HG02970 (cell line): Measurements from ENCODE around the gene GPC3.

Experiments
- ATAC-seq: cut with Tn5 transposase; IDR thresholded peaks from one replicate; pipeline ENCODE4 v1.9.1; 2021; ENCODE audit warnings: mild to moderate bottlenecking, moderate library complexity, moderate number of reproducible peaks; ENCODE audit not compliant: unreplicated experiment, low FRiP score

GPC3 gene

DNA sequence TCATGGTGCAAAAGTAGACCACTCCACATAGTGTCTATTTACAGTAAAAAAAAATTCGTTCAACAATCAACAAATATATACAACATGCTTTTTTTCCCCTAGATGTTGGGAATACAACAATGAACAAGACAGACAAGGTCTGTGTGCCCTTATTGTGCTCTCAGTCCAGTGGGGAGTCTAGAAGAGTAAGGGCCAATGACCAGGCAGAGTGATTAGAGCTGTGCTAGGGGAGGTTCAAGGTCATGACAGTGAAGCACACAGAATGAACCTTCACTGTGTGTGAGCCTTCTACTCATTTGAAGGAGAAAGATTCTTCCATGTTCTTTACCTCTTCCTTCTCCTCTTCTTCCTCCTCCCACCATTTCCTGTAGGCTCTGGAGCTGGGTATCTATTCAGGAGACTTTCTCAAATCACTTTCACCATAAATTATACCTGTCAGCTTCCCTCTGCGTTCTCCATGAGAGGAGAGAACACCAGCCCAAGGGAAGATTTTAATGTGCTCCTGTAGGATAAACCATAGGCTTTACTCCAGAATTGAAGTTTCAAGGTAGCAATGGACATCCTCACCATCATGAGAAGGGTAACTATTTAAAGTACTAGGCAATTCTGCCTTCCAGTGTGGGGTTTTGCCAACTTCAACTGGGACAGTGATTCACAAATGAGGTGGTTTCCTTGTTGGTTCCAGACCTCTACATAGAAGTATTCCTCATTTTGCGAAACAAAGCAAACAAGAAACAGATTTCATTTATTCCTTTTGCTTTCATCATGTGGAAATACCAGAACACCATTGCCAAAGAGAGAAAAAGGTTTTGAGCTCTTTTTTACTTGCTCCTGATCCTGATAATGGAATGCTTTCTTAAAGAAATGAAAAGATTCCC is 323.2 kb downstream of the GPC3 start:
- ATAC-seq: no peak

DNA sequence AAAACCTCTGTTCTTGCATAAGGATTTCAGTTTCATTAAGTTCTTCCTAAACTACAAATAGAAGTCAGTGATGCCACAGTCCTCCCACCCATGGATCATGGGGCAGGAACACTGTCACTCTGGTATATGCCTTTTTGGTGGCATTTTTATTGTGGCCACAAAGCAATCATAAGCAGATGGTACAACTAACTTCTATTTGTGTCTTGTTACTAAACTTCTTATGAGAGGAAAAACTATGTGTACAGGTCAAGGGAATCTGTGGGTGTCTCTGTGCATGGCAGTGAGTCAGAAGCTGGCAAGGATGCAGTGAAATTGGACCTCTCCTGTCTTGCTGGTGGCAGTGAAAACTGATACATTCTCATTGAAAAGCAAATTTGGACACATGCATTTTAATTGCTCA is 325.1 kb downstream of the GPC3 start:
- ATAC-seq: no peak

DNA sequence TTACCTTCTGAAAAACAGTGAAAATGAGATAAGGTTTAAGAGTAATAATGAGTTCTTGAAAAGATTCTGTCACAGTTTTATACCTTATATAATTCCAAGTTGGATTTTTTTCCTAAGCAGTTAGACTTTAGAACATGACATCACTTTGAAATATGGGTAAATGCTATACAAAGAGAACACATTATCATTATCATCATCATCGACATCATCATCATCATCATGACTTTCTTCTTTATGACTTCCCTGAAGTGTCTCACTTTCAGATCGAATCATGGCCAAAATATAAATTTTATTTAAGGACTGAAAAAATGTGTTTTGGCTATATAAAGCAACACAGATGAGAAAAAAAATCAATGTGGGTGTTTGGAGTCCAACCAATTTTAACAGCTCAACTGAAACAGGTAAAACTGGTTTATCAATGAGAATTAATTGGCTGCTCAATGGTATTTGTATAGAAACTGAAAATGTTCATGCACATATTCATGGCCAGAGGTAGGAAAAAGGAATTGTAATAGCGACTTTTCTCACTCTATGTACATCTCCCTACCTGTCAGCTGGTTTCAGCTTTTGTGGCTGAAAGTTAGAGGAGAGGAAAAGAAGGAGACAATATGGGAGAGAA is 327.0 kb downstream of the GPC3 start:
- ATAC-seq: no peak

DNA sequence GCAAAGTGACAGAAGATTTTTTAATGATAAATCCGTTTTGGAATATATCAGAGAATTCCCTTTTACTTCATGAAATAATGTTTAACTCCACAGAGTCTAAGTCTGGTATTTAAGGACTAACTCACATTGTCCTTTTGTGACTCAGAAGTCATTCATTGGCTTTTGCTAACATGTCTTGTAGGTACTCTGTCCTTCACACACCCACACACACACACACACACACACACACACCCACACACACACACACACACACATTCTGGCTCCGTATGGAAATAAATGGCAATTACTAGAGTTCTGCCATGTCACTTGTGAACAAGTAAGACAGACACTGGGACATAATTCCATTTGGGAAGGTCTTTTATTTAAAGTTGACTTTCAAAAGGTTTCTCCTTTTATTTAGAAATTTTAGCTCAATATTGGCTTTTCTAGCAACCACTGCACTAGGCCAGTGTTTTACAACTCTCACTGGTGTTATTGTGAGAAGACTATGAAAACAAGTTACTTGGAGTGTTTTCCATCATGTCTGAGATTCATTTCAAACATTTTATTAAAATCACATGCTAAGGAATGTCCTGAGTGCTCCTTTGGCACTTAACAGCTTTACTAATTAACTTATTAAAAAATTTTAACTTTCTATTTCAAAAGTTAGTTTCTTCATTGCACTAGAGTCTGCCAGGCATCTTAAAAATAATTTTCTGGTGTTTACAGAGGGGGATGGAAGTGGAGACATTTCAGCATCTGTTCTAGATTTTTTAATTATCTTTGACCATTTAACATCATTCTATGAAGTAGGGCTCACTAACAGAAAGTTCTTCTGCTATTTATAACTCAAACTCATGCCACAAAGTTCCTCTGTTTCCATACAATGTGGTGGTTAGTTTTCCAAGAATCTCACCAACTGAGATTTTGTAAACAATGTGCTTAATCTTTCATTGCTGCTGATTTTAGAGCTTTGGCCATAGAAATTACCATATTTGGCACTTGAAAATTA is 329.8 kb downstream of the GPC3 start:
- no peak for ATAC-seq

DNA sequence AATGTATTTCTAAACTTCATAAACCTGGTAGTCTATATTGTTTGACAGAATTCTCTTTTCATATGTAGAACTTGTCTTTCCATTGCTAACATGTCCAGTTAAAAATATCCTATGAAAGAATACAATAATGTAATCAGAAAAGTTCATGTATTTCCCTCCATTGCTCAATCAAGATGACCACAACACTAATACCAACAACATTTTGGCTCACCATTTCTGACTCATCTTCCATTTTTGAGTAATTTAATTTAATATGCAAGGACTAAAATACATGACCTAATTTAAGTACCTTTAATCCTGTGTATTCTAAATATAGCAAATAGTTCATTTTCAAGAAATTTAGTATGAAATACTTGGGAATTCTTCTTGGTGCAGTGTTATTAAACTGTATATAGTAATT is 330.6 kb downstream of the GPC3 start:
- no peak for ATAC-seq

DNA sequence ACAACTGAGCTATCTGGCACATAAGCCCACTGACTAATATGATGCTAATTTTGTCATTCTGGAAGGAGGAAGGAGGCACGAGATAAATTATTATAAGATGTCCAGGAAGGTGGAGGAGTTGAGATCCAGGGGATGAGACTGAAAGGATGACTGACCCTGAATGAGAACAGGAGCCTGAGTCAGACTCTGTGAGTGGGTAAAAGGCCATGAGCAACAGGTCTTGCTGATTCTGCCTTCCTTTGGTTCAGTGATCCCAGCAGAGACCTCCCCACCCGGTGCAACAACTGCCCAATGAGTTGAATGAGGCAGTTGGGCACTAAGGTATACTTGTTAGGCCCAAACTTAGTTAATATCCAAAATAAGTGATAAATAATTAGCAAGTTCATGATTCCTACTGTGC is 332.0 kb downstream of the GPC3 start:
- ATAC-seq: no peak

DNA sequence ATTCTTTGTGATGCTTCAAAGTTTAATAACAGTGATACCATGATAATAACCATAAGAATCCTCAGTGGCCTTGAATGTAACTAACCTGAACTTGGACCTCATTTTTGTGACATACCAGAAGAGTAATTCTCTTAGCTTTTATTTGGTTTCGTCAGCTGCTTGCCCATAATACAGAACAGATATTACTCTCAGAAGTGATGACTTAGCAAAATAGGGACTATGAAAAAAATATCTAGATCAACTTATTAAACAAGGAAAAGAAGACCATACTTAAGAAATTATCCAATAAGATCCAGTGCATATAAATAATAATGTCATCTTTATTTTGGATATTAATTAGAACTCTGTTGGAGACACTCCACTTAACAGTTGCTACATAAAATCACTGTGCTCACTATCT is 333.2 kb downstream of the GPC3 start:
- no peak for ATAC-seq

DNA sequence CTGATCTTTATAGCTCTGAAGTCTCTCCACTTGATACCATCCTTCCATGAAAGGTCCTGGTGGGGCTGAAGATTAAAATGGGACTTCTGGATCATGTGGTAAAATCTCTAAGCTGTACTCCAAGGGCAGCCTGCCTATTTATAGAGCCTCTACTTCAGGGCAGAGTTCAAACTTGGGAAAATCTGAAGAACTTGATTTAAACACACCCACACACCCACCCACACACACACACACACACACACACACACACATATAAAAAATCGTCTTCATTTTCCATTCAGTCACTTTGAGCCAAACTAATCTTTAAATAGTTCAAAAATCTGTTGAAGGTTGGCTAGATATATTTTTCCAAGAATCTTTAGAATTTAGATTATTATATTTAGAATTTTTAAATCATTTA is 335.2 kb downstream of the GPC3 start:
- ATAC-seq: no peak

DNA sequence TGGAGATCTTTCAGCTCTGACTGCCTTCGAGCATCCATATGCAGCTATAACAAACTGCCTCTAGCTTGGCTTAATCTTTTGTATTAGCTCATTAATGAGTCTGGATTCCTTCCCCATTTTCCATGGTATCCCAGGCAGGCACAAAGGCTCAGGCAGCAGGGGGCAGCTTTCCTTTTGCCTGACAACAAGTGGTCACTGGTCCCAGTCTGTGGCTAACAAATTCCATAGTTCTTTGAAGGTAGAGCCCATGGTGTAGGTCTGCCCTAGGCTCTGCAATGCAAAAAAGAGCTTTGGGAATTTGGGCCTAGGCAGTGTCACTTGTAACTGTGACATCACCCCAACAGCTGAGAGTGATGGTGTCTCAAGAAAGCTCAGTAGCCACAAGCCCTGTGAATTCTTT is 335.7 kb downstream of the GPC3 start:
- ATAC-seq: no peak

DNA sequence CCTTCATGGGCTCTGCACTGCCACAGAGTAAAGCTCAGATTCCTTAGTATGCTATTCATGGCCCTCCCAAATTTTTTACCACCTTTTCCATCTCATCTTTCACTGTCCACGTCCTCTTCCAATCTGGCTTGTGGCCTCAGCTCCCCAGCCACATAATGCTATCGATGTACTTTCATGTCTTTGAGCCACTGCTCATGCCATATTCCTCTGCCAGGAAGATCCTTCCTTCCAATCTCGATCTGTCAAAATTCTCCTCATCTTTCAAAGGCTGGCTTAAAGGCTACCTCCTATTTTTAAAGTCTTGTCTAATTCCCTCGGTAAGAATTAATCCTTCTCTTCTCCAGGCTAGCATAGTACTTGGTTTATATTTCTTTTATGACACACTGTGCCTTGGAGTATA is 336.8 kb downstream of the GPC3 start:
- ATAC-seq: no peak

DNA sequence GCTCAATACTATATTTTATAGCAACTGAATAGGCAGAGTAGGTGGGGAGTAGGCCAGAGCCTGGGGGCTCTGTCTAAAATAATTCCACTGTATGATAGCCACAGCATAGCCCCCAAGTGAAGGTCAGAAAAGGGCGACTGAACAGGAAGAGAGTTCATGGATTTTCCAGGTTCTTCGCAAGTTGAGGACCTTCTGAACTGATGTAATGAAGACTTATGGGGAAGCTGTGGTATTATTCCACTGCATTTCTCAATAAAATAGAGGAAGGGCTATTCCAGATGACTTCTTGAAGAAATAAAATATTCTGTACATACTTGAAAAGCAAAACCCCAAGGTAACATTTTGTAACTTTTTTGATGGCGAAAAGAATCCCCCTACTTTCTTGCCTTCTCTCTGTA is 338.7 kb downstream of the GPC3 start:
- ATAC-seq: no peak

DNA sequence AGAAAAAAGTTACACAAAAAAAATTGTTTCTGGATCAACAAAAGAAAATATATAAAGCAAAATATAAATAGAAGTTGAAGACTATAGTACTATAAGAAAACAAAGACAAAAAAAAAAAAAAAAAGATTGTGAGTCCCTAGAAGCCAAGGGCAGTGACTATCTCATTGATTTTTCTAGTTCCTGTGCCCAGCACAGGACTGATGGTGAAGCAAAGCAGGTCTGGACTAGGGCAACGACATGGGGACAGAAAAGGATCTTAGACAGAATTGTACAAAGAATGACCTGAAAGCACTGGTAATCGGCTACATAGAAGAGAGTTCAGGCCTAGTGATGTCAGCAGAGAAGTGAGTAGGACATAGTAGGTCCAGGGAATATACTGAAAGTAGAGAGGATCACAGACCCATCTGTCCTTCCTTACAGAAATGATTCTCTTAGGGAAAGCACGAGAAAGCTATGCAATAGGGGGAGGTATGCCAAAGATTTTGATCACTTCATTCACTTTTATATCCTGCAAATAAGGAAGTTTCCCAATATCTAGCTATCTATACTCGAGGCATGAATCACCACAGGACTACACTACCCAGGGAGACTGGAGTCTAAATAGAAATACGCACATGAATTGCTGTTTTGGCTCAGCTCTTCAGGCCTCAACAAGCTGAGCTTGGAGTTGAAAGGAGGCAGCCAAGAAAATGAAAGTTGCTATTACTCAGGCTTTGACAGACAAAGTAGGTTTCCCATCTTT is 339.2 kb downstream of the GPC3 start:
- ATAC-seq: no peak

DNA sequence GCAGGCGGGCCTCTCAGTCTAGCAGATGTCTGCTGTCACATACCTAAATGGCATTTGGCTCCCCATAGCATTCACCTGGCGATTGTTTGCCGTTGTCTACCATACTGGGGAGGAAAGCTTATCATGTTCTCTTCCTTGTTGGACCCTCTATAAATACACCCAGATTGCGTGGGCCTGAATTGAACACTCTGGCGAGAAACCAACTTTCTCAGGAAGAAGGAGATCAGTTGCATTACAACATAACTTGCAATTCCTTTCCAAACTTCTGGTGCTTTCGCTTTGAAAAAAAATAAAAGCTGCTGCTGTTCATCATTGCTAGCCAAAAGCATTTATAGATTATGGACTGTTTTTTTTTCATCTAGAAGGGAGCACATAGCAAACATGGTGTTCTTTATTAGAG is 340.1 kb downstream of the GPC3 start:
- no peak for ATAC-seq

DNA sequence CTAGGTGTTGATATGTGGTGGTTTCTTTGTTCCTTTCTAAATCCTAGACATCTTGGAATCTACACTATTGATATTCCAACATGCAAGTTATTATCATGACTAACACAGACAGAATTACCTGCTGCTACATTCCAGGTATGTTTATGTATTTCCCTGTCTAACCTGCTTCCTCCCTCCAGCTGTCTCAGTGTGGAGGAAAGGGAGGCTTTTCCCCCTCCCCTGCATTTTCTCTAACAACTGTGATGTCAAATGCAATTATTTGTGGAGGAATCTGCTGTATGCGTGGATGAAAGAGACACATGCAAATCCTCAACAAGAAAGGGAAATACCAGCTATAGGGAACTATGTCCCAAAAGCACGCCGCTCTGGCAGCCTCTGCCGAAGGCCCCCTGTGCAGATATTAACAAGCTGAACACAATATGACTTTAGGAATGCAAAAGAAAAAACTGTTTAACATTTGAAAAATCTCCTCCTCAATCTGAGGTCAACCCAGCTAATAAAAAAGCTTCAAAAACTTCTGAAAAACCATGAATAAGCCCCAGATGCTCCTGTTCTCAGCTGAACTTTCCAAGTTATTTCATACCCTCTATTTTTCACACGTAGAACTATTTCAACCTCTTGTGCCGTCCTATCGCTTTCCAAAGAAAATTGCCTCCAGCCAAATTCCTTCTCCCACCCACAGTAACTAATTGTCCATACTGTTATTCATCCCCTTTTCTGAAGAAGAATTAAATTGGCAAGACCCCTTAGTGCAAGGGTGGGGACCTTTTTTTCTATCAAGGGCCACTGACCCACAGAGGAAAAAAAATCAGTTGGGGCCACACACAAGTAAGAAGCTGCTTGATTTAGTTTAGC is 345.0 kb downstream of the GPC3 start:
- no peak for ATAC-seq

DNA sequence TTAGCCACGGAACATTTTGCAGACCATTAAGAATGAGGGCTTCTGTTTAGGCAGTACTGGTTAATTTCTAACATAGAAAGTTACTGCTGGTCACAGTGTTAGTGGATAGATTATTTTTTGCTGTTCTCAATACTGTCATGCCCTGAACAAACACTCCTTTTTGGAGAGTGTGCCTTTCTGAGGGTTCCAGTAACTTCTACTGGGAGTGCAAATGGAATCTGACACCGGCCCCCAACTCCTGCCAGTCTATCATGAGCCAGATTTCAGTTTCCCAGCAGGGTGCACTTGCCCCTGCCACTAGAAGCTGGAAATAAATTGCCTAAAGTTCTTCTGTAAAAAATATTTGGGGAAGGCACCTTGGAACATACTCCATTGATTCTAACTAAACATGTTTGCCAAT is 345.7 kb downstream of the GPC3 start:
- no peak for ATAC-seq

DNA sequence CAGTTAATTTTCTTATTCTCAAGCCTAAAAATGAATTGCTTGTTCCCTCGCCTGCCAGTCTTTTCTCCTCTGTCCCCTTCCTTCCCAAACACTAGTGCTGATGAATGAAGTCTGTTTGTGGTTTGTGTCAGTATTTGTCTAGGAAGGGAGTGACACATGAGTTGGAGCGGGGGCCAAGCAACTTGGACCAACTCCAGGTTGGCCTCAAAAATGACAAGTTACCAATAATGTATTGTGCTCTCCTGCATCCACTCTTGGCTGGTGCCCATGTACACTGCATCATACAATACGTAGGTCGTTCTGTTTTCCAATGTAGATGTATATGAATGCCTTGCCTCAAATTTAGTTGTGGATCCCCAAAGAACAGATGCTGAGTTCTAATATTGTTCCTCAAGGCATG is 347.1 kb downstream of the GPC3 start:
- no peak for ATAC-seq

DNA sequence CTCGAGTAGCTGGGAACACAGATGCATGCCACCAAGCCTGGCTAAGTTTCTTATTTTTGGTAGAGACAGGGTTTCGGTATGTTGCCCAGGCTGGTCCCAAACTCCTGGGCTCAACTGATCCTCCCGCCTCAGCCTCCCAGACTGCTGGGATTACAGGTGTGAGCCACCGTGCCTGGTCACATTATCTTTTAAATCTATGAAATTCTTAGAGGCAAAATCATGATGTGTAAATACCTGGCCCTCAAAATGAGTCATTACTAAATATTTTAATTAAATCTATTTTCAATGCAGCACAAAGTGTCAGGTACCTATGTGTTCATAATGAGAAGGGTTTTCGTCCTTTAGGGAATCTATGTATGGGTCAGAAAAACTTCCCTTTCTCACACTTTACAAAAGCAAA is 347.6 kb downstream of the GPC3 start:
- ATAC-seq: no peak

DNA sequence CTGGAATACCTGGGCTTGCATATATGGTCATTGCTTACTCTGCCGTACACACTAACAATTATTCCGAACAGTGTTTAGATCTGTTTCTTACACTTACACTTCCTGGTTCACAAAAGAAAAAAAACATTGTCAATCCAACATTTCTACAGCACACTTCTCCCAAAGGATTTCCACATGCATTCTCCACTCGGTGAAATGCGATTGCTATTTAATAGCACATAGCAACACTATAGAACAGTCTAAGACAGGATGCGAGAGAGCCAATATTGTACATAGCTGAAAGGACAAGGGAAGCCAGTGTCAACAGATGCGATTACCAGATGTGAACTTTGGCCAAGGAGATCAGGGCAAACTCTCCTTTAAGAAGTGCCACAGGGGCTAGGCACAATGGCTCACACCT is 349.4 kb downstream of the GPC3 start:
- ATAC-seq: no peak

DNA sequence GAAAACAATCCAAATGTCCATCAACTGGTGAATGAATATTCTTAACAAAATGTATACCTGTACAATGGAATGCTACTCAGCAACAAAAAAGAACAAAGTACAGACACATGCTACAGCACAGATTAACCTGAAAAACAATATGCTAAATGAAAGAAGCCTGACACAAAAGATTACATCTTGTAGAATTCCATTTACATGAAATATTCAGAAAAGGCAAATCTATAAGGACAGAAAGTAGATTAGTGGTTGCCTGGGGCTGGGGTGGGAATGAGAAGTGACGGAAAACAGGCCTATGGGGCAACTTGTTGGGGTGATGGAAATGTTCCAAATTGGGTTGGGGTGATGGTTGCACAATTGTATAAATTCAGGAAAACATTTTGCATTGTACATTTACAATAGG is 351.0 kb downstream of the GPC3 start:
- no peak for ATAC-seq
